ENCODE measurements around the gene JMJD7.
A peak's percentile ranks its signal among the peaks of the same experiment; 100 is the strongest.

JMJD7 gene

GRCh38 chr15:41801185-41801584 is 26.7 kb upstream of the JMJD7 start:
- no peak for DNase-seq (ENCODE audit: low read depth)

GRCh38 chr15:41801850-41802455 is 25.9 kb upstream of the JMJD7 start:
- DNase-seq (ENCODE audit: low read depth): no peak

DNA sequence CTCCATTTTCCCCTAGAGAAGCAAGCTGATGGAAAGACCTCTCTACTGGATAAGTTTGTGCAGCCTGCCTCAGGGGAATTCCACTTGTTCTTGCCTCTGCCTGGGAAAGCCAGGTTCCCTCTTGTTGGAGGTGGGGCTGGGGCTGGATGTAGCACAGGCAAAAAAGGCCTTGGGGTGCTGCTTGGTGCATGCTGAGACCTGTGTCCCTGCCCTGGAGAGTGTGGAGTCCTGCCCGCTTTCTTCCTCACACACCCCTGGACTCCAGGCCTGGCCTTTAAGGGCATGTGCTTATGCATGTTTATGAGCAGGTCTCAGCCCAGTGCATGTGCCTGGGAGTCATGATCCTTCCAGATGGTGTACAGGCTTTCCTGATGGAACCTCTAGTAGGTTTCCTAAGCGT is 23.5 kb upstream of the JMJD7 start:
- no peak for DNase-seq (ENCODE audit: low read depth)

DNA sequence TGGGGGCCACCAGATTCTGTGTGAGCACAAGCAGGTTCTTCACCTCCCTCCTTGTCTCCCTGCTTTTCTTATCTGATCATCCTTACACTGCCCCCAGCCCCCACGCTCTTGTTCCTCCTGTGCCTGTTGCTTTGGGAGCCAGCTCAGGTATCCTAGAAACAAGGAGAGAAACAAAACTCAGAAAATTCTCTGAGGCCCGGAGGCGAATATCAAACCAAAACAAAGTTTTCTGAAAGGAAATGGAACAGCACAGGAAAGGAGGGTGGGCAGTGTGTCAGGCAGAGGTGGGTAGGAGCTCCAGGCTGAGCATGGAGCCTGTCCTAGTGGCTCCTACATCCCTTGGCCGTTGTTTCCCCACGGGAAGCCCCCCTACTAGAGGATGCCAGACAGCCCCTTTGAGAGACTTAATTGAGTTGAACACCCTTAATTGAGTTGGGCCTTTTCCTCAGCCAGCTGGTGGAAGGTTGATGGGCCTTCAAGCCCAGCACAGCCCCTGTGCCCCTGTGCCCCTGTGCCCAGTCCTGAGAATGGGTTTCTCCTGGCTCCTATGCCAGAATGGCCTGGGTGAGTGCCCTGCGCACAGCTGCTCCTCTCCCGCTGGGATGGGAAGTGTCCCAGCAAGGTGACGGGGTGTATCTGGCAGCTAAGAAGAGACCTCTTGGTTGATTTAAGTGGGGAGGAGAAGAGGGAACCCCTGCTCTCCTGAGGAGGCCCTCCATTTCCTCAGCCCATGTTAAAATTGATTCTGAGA is 22.8 kb upstream of the JMJD7 start:
- no peak for DNase-seq (ENCODE audit: low read depth)

DNA sequence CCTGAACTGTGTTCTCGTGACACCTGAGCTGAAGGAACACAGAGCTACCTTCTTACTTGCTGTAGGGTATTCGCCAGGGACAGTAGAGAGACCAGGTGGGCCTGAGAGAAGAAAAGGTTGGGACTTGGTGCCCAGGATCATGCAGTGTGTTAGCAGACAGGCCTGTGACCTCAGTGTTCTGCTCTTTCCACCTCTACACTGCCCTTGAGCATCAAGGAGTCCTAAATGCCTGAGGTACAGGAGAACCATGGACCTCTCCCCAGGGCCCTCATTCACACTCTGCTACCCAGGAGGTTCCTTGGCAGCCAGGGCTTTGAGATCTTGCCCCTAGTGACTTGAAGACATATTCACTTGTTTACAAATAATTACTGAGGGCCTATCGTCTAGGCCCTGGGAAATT is 22.2 kb upstream of the JMJD7 start:
- DNase-seq (ENCODE audit: low read depth): no peak

- DNase-seq (ENCODE audit: low read depth): no peak
These were observed 21.4 kb upstream of the JMJD7 start for GRCh38 chr15:41806291-41807181.

- DNase-seq (ENCODE audit: low read depth): no peak
These were observed 18.8 kb upstream of the JMJD7 start for GRCh38 chr15:41809121-41809520.

DNA sequence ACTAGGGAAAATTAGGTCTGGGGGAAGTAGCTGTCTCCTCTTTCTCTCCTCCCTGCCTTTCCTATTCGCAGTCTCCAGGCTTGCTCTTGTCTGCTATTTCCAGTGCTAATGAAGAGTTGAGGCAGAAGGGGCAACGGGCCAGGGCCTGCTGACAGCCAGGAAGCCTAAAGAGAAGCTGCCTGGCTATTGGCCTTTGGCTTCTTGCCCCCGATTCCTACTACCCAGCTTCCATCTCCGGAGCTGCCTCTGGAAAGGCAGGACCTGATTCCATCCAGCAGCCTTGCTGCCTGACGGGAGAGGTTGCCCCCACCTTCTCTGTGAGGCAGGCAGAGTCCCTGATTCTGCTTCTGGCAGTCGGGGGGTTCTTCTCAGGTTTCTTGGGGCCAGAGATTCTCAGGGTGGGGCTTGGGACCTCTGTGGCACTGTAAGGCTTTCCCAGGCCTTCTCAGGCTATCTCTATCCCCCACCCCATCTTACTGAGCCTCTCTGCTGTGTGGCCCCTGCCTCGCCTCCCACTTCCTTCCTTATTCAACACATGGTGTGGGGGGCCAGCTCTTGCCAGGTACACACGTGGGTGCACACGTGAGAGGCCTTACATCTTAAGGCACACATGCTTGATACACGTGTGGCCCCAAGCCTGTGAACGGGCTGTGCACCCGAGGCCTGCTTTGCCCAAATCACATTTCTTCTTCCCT is 18.2 kb upstream of the JMJD7 start:
- no peak for DNase-seq (ENCODE audit: low read depth)

DNA sequence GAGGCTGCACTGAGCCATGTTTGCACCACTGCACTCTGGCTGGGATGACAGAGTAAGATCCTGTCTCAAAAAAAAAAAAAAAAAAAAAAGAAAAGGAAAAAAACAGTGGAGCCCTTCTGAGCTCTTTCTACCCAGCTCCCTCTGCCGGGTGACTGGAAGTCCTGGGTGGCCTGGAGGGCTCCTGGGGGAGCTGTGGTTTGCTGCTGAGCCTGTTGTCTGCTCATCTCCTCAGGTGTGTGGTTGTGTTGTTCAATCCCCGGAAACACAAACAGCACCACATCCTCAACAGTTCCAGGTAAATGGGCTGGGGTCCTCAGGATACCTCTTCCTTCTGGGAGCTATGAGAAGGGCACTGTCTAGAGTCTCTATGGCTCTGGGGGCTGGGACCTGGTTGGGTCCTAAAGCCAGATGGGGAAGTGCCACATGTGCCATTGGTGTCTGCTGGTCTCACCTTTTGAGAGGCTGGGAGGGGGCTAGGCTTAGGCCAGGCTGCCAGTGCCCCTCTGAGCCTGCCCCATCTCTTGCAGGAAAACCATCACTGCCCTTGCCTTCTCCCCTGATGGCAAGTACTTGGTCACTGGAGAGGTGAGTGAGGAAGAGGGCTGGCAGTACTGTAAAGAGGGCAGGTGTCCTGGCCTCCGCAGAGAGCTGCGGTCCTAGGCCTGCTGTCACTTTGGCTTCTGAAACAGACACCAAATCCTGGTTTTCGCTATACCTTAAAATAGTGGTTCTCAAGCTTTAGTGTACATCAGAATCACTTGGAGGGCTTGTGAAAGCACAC is 17.1 kb upstream of the JMJD7 start:
- no peak for DNase-seq (ENCODE audit: low read depth)

DNA sequence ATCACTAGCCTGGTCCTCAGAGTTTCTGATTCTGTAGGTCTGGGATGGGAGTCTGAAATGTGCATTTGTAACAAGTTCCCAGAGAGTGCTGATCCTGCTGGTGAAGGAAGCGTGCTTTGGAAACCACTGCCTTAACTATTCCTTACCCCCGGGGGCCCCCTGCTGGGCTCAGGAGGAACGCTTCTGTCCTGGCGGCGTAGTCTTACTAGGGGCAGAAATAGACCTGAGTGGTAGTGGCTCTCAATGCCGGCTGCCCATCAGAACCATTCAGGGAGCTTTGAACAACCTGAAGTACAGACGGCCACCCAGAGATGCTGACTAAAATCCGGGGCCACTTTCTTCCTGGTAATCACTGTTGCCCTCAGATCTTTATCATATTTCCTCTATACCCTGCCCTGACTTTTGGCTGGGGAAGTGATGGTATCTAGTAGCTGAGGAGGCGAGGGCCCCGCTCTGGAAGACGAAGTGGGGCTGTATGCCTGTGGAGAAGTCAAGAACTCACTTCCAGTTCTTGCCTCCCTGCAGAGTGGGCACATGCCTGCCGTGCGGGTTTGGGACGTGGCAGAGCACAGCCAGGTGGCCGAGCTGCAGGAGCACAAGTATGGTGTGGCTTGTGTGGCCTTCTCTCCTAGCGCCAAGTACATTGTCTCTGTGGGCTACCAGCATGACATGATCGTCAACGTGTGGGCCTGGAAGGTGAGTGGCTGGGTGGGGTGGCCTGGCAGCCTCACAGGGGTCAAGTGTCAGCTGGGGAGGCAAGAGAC is 16.3 kb upstream of the JMJD7 start:
- DNase-seq (ENCODE audit: low read depth): peak; percentile 61

DNA sequence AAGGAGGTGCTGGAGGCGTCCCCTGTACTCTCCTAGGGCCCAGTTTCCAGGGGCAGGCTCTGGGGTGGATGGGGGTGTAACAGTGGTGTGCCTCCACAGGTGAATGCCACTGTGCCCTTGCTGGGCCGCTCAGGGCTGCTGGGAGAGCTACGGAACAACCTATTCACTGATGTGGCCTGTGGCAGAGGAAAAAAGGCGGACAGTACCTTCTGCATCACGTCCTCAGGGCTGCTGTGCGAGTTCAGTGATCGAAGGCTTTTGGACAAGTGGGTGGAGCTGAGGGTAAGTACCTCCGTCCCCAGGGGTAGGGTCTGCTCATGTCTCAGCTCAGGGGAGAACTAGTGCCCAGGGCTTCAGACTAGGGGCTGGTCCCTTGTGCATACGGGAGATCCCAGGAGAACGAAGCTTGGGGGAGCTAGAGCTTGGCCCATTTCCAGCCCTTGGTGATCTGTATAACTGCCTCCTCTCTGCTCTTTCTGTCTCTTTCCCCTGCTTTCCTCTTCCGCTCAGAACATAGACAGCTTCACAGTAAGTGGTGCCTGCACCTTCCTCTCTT is 15.0 kb upstream of the JMJD7 start:
- no peak for DNase-seq (ENCODE audit: low read depth)

DNA sequence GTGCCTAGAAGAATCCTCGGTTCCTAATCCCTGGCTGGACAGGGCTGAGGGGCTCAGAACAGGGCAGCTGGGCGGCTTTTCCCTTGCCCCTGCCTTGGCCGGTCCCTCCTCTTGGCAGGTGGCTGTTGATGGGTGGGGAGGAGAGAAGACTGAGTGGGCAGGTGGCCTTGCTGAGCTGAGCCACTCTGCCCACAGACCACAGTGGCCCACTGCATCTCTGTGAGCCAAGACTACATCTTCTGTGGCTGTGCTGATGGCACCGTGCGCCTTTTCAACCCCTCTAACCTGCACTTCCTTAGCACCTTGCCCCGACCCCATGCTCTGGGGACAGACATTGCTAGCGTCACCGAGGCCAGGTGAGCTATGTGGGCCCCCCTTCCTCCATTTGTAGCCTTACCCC is 14.5 kb upstream of the JMJD7 start:
- no peak for DNase-seq (ENCODE audit: low read depth)

- DNase-seq (ENCODE audit: low read depth): no peak
These were observed 13.4 kb upstream of the JMJD7 start for GRCh38 chr15:41814534-41814933.

DNA sequence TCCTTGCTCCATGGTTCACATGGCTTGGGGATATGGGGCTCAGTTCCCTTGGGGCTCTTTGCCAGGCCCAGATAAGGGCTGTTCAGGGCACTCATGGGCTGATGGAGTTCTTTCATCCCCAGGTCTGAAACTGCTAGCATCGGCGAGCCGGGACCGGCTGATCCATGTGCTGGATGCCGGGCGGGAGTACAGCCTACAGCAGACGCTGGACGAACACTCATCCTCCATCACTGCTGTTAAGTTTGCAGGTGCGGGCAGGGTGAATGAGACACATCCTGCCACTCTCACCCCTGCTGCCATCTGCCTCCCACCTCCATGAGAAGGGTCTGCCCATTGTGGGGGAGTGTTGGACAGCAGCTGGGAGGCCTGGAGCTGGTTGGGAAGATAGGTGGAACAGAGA is 11.1 kb upstream of the JMJD7 start:
- no peak for DNase-seq (ENCODE audit: low read depth)

DNA sequence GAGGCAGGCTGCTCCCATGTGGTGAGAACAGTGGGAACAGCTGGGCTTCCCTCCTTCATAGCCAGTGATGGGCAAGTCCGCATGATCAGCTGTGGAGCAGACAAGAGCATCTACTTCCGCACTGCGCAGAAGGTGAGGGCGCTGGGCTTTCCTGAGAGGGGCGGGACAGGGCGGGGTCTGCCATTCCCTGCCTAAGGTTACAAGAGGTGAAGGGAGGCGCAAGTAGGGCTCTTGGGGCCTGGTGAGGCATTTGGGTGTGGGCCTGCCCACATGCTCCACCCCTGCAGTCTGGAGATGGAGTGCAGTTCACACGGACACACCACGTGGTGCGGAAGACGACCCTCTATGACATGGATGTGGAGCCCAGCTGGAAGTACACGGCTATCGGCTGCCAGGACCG is 10.6 kb upstream of the JMJD7 start:
- no peak for DNase-seq (ENCODE audit: low read depth)

DNA sequence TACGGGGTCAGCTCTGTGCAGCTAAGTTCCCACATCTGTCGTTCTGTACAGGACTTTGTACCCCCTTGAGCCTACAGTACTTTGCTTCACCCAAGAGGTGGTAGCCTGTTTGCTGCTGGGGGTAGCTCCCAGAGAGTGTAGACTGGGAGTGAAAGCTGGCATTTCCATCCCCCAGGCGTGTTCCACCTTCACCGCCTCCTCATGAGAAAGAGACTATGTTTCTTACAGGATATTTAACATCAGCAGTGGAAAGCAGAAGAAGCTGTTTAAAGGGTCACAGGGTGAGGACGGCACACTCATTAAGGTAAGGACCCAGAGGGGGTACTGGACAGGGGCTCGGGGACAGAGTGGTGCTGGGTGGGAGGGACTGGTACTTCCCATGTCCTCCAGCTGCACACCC is 10.1 kb upstream of the JMJD7 start:
- no peak for DNase-seq (ENCODE audit: low read depth)

GRCh38 chr15:41819455-41820050 is 8.3 kb upstream of the JMJD7 start:
- no peak for DNase-seq (ENCODE audit: low read depth)

- DNase-seq (ENCODE audit: low read depth): no peak
These were observed 7.0 kb upstream of the JMJD7 start for GRCh38 chr15:41820791-41821423.

DNA sequence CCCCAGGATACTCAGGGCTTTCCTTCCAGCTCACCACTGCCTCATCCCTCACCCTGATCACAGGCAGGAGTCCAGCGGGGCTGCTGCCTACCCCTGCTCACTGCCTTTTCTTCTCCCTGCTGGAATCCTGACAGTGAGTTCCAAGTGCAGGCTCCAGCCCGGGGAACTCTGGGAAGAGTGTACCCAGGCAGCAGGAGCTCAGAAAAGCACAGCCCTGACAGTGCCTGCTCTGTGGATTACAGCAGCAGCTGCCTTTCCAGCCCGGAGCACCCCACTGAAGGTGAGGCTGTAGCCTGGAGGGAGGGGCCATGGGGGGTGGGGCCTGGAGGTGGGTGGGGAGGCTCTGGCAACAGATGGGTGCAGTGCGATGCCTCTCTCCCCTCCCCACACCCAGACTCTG is 6.1 kb upstream of the JMJD7 start:
- no peak for DNase-seq (ENCODE audit: low read depth)

- DNase-seq (ENCODE audit: low read depth): no peak
These were observed 5.4 kb upstream of the JMJD7 start for GRCh38 chr15:41822471-41822870.

Data from activated T-helper 9 cell treated with anti-CD3 and anti-CD28 coated beads, Interleukin-2, amount 50 U/mL, for 16 hours (primary cell).